Hematopoietic multipotent progenitor cell treated with erythropoietin and hydrocortisone succinate and interleukin-3 and kit ligand, for 17 days (in vitro differentiated cells): ENCODE data around the gene PGAM5.

Source experiments
- DNase-seq: peaks from one replicate; pipeline ENCODE4 v3.0.0-alpha.2; 2015; ENCODE audit warnings: low spot score

PGAM5 gene

DNA sequence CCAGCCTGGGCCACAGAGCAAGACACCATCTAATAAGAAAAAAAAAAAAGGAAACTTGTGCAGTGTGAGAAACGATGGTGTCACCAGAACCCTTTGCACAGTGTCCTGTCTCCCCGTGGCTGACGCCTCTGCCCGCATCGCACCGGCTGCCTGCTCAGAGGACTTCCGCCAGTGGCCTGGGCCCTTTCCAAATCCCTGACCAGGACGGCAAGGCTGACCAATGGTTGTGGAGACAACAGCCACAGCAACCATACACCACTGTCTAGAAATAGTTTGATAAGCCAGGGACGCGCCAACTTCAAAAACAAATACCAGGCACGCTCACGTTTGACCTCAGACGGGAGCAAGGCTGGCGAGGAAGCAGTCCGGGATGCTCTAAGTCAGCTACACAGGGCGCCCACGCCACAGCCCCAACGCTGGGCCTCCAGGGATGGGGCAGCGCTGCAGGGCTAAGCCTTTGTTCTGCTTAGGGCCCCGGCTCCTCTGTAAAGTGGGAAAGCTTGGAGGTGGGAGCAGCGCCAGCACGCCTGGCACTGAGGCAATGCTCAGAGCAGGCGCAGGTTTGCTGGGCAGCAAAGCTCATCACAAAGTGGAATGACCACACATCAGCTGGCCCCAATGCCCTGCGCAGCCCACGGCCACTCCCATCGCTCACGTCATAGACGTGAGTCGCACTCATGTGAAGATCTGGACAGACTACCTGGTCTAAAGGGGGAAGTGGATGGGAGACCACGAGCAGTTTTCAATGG lies 12.5 kb downstream of the PGAM5 start:
- DNase-seq, result no peak

DNA sequence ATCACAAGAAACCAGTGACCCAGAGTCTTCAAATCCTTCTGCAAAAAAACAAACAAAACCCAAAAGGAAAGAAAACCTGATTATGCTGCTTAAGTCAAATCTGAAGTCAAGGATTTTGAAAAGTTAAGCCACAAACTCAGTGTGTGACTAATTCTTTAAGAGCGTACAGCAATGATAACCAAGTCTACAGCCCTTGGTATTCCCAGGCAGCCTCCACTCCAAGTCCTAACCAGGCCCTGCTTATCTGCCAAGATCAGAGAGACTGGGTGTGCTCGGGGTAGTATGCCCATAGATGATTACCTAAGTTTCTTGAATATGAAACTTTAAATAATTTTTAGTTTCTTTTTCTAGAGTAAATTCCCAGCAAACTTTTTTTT lies 13.1 kb downstream of the PGAM5 start:
- DNase-seq, result no peak

DNA sequence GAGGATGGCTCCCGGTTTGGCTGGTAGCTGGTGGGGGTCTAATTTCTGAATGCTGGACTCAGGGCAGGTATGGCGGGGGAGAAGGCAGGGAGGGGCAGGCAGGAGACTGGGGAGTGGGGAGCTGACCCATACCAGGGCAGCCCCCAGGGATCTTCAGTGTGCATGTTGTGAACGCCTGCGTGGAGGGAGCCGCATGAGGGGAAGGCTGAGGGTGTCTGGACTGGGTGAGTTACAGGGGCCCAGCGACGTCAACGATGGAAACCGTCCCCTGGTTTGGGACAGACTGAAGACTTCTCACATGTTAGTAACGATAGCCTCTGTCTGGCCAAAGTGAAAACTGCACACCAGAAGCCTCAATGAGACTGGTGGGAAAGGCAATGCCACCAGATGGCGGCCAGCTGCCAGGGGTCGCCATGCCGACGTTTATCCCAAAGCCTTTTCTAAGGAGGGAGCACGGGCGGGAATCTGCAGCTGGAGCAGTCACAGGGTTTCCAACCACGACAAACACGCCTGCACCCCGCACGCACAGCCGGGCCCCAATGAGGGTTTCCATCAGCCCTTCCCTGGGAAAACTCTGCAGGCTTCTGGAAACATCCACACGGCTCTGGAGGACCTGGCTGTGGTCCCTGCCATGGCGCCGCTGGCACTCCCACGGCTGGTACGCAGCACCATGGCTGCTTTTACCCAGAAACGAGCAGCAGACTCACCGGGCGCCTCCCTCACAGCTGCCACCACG lies 14.0 kb downstream of the PGAM5 start:
- no peak for DNase-seq

DNA sequence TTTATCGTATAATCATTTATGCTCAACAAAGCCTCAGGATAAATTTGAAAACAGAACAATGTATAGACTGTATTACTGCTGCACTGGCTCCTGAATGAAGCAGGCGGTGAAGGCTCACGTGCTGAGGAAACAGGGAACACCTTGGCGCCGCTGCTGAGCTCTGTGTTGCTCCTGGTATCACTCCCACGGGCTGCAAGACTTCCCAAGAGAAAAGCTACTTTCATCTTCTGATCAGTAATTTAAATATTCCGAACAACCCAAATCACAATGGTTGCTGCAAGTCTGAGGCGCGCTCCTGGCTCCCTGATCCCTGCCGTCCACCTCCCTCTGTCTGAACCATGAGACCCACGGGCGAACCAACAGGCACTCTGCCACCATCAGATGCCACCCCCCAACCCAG lies 15.7 kb downstream of the PGAM5 start:
- no peak for DNase-seq

DNA sequence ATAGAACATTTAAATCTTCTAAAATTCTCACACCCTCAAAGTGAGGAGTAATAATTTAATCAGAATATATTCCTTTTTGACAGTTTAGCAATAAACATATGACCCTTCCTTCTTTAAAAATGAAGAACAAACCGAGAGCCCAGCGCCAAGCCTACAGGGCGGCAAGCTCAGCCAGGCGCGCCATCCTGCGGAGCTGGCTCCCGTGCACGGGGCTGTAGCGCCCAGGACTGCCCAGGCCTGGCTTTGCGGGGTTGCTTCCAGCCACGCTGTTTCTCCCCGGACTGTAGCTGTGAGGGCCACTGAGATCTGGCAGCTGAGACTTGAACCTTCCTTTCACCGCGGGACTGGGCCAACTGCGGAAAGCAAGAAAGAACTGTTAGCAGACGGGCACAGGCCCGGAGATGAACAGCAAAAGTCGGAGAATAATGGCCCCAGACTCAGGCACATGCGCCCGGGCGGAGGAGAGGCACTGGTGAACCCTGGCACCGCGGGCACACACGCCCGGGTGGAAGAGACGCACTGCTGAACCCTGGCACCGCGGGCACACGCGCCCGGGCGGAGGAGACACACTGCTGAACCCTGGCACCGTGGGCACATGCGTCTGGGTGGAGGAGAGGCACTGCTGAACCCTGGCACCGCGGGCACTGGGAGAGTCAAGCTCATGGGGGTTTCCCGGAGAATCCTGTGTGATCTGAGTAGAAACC lies 16.6 kb downstream of the PGAM5 start:
- DNase-seq, result no peak

DNA sequence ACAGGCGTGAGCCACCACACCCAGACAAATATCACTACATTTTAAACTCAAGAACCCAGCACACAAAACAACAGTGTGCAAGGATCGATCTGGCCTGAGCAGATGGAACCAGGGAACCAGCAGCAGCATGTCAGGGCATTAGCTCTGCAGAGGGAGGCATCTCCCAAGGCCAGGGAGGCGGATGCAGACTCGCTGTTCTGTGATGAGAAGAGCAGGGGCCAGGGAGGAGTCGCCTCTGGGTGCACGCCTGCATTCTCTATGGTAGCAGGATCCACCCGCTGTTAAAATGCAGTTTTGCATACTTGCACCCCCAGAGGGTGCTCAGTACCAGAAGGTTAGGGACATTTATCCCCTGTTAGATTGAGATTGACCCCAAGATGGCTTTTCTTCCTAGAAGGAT lies 17.9 kb downstream of the PGAM5 start:
- no peak for DNase-seq

DNA sequence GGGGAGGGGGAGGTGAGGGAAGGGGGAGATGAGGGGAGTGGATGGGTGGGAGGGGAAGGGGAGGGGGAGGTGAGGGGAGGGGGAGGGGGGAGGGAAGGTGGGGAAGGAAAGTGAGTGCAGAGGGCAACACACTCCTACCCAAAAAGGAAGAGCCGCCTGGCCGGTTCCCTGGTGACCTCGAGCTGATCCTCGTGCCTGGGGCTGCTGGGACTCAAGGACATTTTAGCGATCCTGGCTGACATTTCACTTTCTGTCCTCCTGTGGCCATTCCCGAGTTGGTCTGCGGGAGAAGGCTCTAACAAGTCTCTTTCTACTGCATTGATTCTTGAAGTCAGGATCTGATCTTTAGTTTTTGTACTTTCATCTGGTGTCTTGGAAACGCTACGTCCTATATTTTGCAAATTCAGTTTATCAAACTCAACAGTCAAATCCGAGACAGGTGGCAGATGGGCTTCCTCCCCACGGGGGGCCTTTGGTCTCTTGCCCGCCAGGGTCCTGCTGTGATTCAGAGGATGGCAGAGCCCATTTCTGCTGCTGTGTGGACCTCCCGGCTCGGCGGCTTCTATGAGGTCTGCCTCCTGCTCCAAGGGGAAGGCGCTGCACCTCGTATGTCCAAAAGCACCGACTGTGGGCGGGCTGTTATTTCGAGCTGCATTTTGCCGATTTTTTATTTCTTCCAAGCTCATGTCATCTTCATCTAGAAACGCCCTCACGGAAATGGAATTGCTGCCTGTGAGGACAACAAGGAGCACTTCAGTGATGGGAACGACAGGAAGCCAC lies 19.1 kb downstream of the PGAM5 start:
- DNase-seq, result no peak

DNA sequence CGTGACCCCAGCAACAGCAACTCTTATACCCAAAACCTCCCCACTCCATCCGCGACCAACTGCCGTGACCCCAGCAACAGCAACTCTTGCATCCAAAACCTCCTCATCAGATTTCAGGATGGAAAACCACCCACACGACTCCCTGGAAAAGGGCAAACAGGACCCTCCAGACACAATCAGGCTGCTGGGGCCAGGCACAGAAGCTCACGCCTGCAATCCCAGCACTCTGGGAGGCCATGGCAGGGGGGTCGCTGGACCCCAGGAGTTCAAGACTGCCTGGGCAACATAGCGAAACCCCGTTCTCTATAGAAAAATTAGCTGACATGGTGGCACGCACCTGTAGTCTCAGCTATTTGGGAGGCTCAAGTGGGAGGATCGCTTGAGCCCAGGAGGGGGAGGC lies 19.7 kb downstream of the PGAM5 start:
- no peak for DNase-seq

DNA sequence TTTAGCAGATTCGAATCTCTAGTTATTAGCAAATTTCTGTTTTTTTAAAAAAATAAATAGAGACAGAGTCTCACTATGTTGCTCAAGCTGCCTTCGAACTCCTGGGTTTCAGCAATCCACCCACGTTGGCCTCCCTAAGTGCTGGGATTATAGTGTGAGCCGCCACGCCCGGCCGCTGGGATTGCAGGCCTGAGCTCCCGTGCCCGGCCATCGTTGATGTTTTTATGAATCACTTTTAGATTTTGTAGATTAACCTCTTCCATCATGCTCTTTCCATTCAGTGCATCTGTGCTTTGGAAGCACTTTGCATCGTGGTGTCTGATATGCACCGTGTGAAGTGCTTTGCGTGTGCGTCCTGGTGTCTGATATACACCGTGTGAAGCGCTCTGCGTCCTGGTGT lies 20.9 kb downstream of the PGAM5 start:
- no peak for DNase-seq

DNA sequence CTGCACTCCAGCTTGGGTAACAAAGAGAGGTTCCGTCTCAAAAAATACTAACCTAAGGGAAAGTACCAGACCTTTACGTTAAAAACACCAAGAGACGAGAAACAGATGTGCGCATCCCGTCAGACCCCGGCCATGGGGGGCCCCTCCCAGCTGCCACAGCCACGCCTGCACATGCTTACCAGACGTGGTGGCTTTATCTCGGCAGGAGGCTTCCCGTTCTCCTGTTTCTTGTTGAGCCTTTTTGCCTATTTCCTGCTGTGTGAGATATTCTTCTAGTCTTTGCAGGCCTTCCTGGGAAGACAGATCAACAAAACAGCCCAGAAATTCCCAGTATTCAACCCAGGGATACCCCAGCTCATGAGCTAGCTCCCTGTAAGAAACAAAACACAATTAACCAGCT lies 23.6 kb downstream of the PGAM5 start:
- no peak for DNase-seq

DNA sequence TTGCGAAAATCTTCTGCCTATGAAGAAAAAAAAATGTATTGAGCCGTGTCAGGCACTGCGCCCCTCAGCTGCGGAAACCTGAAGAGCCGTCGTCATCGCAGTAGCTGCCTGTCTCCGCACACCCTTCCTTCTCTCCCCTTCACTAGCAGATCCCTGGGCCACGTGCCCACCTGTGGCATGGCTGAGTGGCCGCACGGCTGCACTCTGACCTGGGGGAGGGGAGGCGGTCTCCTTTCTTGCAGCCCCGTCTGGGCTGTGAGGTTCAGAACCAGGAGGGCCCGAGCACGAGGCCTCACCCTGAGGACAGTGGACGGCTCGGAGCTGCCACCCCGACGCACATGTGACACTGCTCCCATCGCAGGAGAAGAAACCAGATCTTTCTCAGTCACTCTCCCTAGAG lies 24.9 kb downstream of the PGAM5 start:
- DNase-seq, result no peak

DNA sequence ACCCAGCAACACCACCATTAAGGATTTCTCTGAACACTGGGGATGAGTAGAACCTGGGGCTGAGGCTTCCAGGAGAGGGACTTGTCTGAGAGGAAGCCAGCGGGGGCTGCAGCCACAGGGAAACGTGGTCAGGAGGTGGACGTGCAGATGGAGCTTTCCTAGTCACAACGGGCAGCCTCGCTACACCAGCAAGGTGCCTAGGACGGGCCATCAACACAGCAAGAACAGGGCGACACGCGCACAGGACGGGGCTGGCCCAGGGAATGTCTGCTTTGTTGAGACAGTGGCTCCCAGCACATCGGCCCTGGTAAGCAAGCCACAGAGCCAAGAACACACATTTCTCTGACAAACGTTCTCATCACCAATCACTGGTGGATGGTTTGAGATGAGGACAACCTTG lies 25.7 kb downstream of the PGAM5 start:
- DNase-seq, result no peak

DNA sequence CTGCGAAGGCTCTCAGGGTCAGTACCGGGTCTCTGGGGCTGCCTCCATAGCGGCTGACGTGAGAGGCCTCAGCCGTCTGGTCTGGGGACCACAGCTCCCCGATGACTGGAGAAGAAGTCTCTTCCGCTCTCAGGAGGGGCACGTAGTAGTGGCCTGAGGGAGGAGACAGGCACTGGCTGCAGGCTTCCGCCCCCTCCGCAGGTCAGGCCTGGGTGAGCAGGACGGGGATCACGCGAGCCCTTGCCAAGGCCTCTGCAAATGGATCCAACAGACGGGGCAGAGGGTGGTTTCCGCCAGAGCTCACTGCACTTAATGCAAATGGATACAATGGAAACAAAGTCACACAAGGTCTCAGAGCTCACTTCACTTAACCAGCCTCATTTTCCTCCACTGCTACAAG lies 26.3 kb downstream of the PGAM5 start:
- no peak for DNase-seq

DNA sequence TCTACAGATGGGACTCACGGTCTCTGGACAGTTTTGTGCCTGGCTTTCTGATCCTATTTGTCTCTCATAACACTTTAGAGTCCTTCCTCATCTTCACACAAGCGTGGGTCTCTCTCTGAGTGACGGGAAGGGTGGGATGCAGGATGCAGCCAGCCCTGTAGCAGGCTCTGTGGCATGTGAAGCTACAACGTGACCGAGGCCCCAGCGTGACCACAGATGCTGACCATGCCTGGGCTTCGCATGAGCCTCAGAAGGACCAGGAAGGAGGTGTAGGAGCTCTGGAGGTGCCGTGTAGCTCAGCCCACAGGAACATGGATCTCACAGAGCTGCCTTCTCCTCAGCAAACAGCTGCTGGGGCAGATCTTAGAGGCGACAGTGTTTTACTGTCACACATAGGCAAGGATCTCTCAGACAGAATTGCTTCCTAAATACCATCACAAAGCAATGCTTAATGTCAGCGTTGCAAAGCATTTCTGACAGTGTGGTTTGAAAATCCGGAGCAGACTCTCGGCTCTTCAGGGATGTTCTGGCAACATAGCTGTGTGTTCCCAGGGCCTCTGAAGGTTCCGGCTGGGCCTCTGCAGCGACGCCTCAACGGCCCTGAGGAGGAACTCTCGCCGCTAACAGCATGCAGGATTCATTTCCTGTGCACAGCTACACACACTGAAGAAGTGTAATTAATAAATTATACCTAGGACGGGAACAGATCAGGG lies 29.1 kb downstream of the PGAM5 start:
- no peak for DNase-seq

DNA sequence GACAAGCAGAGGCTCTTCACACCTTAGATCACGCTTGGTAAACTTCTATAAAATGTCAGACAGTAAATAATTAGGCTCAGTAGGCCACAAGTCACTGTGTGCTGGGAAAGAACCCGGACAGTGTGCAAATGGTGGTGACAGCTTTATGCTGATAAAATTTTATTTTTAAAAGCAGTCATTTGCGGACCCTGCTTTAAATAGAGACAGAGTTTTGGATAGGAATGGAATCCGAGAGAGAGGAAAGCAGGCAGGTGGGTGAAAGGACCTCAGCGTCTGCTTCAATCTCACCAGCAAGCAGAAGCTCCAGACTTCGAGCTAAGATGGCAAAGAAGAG lies 29.6 kb downstream of the PGAM5 start:
- DNase-seq, result no peak

DNA sequence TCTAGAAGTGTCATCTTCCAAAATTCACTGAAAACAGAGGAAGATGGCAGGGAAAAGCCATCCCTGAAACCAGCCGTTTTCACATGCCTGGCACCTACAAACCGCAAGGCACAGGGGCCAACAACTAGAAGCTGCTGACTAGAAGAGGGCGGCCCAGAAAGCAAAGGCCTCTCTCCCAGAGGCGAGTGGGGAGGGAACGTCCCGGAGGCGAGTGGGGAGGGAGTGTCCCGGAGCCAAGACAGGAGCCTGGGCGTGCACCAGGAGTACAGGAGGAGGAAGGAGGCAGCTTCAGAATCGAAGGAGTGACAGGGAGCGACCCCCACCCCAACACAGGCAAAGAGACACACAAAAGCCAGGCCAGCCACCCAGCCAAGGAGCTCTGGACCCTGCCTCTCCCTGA lies 30.0 kb downstream of the PGAM5 start:
- DNase-seq, result no peak

DNA sequence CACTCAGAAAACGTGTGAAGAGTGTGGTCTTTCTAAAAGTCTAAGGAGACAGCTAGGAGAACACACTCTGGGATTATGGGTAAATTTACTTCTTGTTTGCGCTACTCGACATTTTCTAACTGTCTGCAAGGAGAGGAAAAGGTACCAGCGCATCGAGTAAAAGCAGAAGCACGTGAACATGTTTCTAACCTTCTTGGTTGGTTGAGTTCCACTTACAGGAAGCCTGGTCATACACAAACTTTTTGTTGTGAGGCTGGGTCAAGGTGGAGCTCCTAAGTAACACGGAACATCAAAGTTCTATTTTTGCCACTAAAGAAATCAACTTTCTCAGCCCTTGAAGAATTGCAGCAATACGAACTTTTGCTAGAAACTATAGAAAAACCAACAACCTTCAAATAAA lies 31.0 kb downstream of the PGAM5 start:
- no peak for DNase-seq

DNA sequence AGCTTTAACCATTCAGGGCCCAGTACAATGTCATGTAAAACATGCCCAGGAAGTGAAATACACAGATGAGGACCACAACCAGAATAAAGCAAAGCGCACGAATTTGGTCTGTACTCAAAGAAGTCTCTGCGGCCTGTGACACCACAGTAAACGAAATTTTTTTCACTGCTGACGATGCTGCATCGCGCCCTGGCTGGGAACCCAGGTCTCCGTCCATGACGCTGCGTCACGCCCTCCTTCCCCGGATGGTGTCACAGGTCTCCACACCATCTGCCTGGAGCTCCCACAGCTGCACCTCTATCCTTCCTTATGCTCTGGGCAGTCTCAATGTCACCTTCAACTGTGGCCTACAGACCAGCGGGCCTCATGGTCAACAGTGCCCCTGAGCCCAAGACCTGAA lies 33.2 kb downstream of the PGAM5 start:
- no peak for DNase-seq

DNA sequence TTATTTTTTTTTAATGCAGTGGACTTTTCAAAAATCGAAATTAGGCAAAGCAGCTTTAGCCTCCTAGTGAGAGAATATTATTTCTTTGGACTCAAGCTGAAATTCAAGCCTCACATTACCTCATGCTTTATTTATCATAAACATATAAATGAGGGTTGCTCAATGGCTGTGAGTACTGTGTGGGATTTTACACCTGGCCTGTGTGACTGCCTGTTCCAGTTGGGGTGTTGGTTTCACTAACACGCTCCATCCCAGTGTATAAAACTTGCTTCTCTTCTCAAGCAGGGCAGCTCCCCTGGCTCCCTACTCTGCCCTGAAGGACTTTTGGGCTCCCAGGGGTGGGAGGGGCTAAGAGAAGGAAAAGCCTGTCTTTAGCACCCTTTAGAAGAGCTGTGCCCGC lies 36.0 kb downstream of the PGAM5 start:
- no peak for DNase-seq

DNA sequence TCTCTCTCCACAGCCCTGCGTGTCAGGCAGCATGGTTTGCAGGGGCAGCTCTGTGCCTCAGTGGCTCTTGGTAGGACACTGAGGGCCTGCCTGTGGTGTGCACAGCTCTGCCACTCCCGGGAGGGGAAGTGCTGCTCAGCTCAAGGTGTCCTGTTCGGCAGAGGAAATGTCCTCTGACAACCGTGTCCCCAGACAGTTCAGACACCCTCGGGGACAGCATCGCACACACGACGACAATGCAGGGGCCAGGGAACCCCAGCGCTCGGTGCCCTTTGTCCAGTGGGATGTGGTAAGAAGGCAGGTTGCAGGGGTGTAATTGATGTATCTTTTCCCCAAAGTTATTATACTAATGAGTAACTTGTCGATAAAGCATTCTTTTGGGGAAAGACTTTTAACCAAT lies 36.8 kb downstream of the PGAM5 start:
- DNase-seq, result no peak

DNA sequence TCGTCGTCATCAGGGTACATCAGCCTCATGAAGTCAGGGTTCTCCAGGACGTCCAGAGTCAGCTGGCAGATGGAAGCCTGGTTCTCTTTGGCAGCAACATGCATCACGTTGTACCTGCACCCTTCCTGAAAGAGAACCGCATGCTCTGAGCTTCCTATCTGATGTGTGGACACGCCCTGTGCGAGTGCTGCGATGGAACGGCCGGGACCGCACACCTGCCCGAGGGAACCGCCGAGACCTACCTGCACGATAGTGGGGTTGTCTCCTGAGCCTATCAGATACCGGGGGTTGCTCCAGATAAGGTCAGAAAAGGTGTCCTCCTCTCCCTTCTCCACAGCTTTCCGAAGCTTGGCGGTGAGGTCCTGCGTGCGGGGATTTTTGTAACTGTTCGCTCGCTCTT lies 37.3 kb downstream of the PGAM5 start:
- no peak for DNase-seq

DNA sequence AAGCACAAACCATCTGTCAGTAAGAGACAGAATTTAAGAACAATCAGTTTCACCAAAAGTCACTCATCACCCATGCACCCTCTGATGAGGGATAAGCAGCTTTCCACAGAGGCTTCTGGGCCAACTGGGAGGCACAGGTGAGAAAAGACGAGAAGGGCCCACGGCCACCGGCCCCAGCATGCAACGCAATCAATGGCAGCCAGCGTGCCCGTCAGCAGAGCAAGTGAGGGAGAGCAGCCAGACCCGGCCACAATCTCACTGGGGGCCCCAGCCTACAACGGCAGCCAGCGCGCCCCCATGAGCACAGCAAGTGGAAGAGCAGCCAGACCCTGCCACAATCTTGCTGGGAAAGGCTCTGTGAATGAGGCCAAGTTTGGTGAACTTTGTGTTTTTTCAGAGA lies 37.7 kb downstream of the PGAM5 start:
- DNase-seq, result no peak
